Prostate gland (tissue), 2 donors: ENCODE measurements around the gene CXorf66. TPM values are rescaled to one million over a fixed set of nuclear protein-coding genes. Genes with fewer than 3 reads are reported as not detected.
"Not testable (repeated sequence)": the region's sequence is repeated elsewhere in the genome, so short reads cannot be mapped to it uniquely, and the experiment has no call there.

ENCODE experiments used
- DNase-seq: peaks from one replicate; pipeline ENCODE4 v3.0.0-alpha.2; 2019; ENCODE audit warnings: low spot score
- H3K27ac ChIP-seq, 2 donors: fragments of 200-600 bp; sonication (generic); 2 replicates each; pipeline ENCODE4 v1.5.1; 2017 to 2019
- H3K27me3 ChIP-seq: fragments of 200-600 bp; sonication (generic); replicated peaks from 2 replicates; pipeline ENCODE4 v1.5.1; 2019; ENCODE audit not compliant: insufficient read depth
- H3K36me3 ChIP-seq, 2 donors: fragments of 200-600 bp; sonication (generic); 1 replicate in 1 of 2; 2 replicates in 1 of 2; pipeline versions ENCODE4 v1.5.1 to v1.8.1; 2017 to 2019
- H3K4me1 ChIP-seq: fragments of 200-600 bp; sonication (generic); replicated peaks from 2 replicates; pipeline ENCODE4 v1.5.1; 2019
- H3K4me3 ChIP-seq, 2 donors: fragments of 200-600 bp; sonication (generic); 2 replicates each; pipeline ENCODE4 v1.5.1; 2017 to 2019
- H3K9me3 ChIP-seq: fragments of 200-600 bp; sonication (generic); 2 replicates; pipeline ENCODE4 v1.5.1; 2017
- POLR2A ChIP-seq: fragments of 450-650 bp; IDR thresholded peaks from one replicate; pipeline ENCODE4 v1.6.1; 2016; ENCODE audit warnings: antibody characterized with exemption, mild to moderate bottlenecking
- POLR2AphosphoS5 ChIP-seq: sonication (generic); formaldehyde crosslinking; IDR thresholded peaks from one replicate; pipeline ENCODE4 v1.6.1; 2017; ENCODE audit warnings: antibody characterized with exemption
- WGBS: methylation state at CpG from one replicate; pipeline ENCODE4 v1.1.5; 2018; 5-methylcytosine and 5-hydroxymethylcytosine counted together
- intact Hi-C: fragments of 100-400 bp; cut with DNase I; formaldehyde crosslinking; loops from one replicate; pipeline ENCODE4 v1.14.2; 2022
- total RNA-seq, 2 donors: library from RNA; depleted of rRNA; stranded (reverse); fragments of >200 nt; gene quantifications; one replicate each; pipeline ENCODE4 v1.1.0, GENCODE V29; 2016
- TF ChIP-seq, protein P1 (sequence below), 4 experiments: fragments of 200-600 bp in 2 of 4; fragments of 450-650 bp in 2 of 4; sonication (generic) in 2 of 4; IDR thresholded peaks; 1 replicate in 3 of 4; 2 replicates in 1 of 4; pipeline ENCODE4 v1.5.1; 2016 to 2019; ENCODE audit warnings: antibody characterized with exemption in 4 of 4, mild to moderate bottlenecking in 2 of 4, moderate library complexity in 2 of 4

CXorf66 gene
- total RNA-seq, 2 donors from 2014 or later, result 0.45 TPM; not detected in 1

DNA sequence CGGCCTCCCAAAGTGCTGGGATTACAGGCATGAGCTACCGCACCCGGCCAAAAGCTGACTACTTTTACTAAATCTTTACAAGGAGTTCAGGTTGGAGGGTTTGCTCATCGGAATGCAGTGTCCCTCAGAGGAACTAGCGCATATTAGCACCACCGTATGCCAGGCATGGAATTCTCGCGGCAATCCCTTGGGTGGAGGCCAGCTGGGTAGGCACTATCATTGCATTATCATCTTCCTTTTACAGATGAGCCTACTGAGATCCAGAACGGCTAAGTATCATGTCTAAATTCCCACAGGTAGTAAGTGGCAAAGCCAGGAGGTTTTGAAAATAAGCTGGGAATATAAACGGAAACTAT is 6.1 kb upstream of the CXorf66 start:
- no peak for DNase-seq
- intact Hi-C loops, result no loop called here
- no peak for TF ChIP-seq POLR2AphosphoS5
- TF ChIP-seq, protein P1, sequence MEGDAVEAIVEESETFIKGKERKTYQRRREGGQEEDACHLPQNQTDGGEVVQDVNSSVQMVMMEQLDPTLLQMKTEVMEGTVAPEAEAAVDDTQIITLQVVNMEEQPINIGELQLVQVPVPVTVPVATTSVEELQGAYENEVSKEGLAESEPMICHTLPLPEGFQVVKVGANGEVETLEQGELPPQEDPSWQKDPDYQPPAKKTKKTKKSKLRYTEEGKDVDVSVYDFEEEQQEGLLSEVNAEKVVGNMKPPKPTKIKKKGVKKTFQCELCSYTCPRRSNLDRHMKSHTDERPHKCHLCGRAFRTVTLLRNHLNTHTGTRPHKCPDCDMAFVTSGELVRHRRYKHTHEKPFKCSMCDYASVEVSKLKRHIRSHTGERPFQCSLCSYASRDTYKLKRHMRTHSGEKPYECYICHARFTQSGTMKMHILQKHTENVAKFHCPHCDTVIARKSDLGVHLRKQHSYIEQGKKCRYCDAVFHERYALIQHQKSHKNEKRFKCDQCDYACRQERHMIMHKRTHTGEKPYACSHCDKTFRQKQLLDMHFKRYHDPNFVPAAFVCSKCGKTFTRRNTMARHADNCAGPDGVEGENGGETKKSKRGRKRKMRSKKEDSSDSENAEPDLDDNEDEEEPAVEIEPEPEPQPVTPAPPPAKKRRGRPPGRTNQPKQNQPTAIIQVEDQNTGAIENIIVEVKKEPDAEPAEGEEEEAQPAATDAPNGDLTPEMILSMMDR (IDR thresholded peaks at IDR 0.05), result no peak
- no peak for TF ChIP-seq POLR2A
- Histone ChIP-seq H3K9me3 (no peaks in the 10 kb centered on the region), H3K4me1 (no peaks in the 10 kb centered on the region), H3K4me3 (no peak overlapping the region), H3K27ac (no peak overlapping the region), H3K27me3 (no peaks in the 10 kb centered on the region), H3K36me3 (no peaks in the 10 kb centered on the region)
- WGBS, result 68% methylated on average over 10 of the region's 10 CpGs

DNA sequence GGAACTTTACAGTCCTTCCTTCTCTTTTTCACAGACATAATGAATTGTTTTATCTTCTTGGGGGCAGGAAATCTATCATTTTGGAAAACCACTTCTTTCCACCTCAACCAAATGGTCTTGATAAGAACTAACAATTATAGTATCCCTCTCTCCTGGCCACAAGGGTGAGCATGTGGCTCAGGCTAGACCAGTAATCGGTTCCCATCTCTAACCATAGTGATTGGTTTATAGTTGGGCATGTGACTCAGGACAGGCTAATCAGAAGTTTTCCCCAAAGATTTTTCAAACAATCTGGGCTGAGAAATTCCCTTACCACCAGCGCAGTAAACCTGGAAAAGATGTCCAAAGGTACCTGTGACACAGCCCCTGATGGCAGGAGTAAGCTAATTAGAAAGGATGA is 4.0 kb upstream of the CXorf66 start:
- TF ChIP-seq, protein P1 (IDR thresholded peaks at IDR 0.05), result no peak
- no peak for TF ChIP-seq POLR2AphosphoS5
- no peak for TF ChIP-seq POLR2A
- H3K4me3 ChIP-seq, result no peak overlapping the region
- H3K27me3 ChIP-seq, result no peaks in the 10 kb centered on the region
- H3K27ac ChIP-seq, result no peak overlapping the region
- no peaks in the 10 kb centered on the region for H3K9me3 ChIP-seq
- no peaks in the 10 kb centered on the region for H3K4me1 ChIP-seq
- intact Hi-C loops, result no loop called here
- no peaks in the 10 kb centered on the region for H3K36me3 ChIP-seq
- no peak for DNase-seq
- WGBS, result 93% methylated on average over 2 of the region's 2 CpGs

DNA sequence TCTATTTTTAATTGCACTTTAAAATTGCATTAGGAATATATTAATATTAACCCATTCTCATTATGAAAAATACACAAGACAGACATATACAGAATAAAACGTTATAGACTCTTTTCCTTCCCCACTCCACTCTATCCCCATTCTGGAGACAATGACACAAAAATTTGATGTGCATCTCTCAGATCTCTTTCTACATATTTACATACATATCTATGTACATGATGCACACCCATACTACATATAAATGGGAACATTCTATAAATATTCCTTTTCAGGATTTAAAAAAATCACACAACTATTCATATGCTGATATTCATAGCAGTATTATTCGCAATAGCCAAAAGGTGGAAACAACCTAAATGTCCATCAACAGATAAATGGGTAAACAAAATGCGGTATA is 2.4 kb upstream of the CXorf66 start:
- no peaks in the 10 kb centered on the region for H3K27me3 ChIP-seq
- no peaks in the 10 kb centered on the region for H3K4me1 ChIP-seq
- H3K36me3 ChIP-seq, result no peaks in the 10 kb centered on the region
- TF ChIP-seq, protein P1 (IDR thresholded peaks at IDR 0.05), result no peak
- TF ChIP-seq POLR2A (no peak), POLR2AphosphoS5 (no peak)
- no peaks in the 10 kb centered on the region for H3K9me3 ChIP-seq
- WGBS, result 93% methylated on average over 3 of the region's 3 CpGs
- intact Hi-C loops, result no loop called here
- no peak for DNase-seq
- H3K27ac ChIP-seq, result no peak overlapping the region
- H3K4me3 ChIP-seq, result no peak overlapping the region

DNA sequence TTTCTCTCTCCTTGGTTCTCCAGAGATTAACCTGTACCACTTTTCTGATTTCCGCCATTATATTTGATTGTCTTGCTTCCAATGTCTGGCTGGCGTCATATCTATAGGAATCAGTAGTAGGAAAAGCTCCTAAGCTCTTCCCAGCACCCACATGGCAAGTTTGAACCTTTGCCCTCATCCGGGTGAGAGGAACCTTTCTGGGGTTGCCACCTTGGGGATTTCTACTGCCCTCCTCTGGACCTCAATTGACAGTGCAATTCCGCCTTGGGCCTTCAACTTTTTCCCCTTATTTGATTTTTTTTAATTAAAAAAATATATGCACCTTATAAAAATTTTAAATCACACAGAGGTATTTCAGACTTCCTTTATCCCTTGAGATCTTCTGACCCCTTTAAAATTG is 2.0 kb upstream of the CXorf66 start:
- no peak for DNase-seq
- intact Hi-C loops, result no loop called here
- H3K9me3 ChIP-seq, result no peaks in the 10 kb centered on the region
- WGBS, result 91% methylated on average over 4 of the region's 4 CpGs
- no peaks in the 10 kb centered on the region for H3K36me3 ChIP-seq
- no peaks in the 10 kb centered on the region for H3K4me1 ChIP-seq
- no peaks in the 10 kb centered on the region for H3K27me3 ChIP-seq
- no peak for TF ChIP-seq POLR2AphosphoS5
- no peak for TF ChIP-seq POLR2A
- TF ChIP-seq, protein P1 (IDR thresholded peaks at IDR 0.05), result no peak
- no peak overlapping the region for H3K27ac ChIP-seq
- H3K4me3 ChIP-seq, result no peak overlapping the region

DNA sequence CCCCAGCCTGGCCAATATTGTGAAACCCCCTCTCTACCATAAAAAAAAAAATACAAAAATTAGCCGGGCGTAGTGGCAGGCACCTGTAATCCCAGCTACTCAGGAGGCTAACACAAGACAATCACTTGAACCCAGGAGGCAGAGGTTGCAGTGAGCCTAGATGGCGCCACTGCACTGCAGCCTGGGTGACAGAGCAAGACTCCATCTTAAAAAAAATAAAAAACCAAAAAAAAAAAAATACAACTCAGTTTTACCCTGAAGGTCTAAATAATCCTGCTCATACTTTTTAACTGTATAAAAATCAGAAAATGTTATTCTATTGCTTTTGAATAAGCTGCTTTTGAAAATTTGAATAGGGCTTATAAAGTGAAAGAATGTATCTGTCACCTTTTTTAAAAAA is 838 bp upstream of the CXorf66 start:
- H3K27me3 ChIP-seq, H3K36me3 ChIP-seq, H3K27ac ChIP-seq, intact Hi-C loops, H3K9me3 ChIP-seq, H3K4me3 ChIP-seq, DNase-seq, H3K4me1 ChIP-seq: not testable (repeated sequence)
- 72% methylated on average over 3 of the region's 3 CpGs for WGBS

DNA sequence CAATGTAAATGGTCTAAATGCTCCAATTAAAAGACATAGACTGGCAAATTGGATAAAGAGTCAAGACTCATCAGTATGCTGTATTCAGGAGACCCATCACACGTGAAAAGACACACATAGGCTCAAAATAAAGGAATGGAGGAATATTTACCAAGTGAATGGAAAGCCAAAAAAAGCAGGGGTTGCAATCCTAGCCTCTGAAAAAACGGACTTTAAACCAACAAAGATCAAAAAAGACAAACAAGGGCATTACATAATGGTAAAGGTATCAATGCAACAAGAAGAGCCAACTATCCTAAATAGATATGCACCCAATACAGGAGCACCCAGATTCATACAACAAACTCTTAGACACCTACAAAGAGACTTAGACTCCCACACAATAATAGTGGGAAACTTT is 4.2 kb downstream of the CXorf66 start:
- H3K4me1 ChIP-seq, H3K27ac ChIP-seq, H3K36me3 ChIP-seq, H3K27me3 ChIP-seq, H3K9me3 ChIP-seq, H3K4me3 ChIP-seq, intact Hi-C loops, DNase-seq: not testable (repeated sequence)
- WGBS, result 35% methylated on average over 2 of the region's 2 CpGs
